Epidermal melanocyte (primary cell): ENCODE measurements around the gene STUM.
"Not testable (repeated sequence)": the region's sequence is repeated elsewhere in the genome, so short reads cannot be mapped to it uniquely, and the experiment has no call there.

ENCODE experiments used
- DNase-seq: peaks from one replicate; pipeline ENCODE4 v3.0.0; 2011; ENCODE audit warnings: low spot score; ENCODE audit not compliant: insufficient read length

The STUM gene

GRCh38 chr1:226603022-226603857 lies 54.7 kb downstream of the STUM start:
- peak; percentile 63 for DNase-seq

DNA sequence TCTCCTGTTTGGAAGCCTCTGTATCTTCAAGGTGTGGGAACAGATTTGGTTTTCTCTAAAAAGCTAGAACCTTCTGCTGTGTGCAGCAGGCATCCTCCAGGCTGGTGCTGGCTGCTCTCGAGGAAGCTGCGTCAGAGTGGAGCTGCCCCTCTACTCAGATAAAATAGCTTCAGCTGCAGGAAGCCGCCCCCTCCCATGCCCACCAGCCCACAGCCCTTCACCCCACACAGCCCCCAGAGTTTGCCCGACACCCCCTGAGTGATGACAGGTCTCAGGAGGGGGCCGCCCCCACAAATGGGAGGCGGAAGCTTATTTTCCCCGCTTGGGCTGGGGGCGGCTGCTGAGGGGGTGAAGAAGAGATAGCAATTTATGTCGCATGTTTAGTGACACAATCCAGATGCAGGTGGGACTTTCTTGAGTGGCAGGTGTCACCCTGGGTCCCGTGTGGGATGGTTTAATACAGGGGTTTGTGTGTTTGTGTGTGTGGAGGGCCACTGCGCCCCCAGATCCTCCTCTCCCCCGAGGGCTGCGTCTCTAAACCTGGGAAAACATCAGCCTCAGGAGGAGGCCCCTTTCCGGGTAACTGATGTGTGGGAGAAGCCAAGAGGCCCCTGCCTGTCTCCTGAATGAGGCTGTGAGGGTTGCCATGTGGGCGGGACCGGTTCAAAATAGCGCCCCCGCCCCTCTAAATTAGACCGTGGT lies 55.4 kb downstream of the STUM start:
- no peak for DNase-seq

GRCh38 chr1:226604560-226605317 lies 56.2 kb downstream of the STUM start:
- DNase-seq = no peak

- DNase-seq = no peak
These were observed 56.9 kb downstream of the STUM start for GRCh38 chr1:226605318-226605950.

DNA sequence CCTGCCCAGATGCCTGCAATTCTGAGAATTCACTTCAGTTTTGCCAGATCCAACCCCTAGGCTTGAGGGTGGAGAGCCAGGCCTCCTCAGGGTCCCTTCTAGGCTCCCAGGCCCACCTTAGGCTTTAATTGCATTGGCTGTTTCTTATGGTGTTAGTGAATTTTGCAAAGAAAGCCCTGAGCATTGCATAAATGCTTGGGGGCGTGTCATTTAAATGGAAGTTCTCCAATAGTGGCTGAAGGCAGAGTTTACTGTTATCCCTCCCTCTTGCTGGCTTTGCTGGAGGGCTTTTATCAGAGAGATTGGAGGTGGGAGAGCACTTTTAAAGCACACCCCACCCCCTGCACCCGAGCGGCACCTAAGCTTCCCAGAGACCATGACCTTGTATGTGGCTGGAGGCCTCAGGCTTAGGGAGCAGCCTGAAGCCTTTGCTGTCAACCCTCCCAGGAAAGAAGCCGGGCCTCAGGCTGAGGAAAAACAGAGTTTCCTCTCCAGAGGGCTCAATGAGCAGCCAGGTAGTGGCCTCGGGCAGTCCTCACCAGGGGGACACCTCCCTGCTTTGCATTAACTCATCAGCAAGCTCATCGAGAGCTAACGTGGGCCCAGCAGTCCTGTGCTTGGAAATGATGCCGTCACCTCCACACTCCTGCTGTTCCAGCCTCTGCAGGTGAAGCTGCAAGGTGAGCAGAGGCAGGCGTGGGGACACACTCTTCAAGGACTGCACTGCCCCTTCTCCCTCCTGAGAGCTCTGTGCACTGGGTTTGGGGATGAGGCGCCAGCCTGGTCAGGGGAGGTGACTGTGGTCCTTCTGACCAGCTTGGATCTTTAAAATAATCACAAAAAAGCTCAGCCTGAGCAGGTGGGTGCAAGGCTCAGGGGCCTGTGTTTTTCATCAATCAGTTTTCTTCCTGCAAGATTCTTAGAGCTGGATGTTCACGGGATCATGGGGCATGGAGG lies 58.0 kb downstream of the STUM start:
- no peak for DNase-seq

GRCh38 chr1:226607268-226607660 lies 58.7 kb downstream of the STUM start:
- DNase-seq = no peak

DNA sequence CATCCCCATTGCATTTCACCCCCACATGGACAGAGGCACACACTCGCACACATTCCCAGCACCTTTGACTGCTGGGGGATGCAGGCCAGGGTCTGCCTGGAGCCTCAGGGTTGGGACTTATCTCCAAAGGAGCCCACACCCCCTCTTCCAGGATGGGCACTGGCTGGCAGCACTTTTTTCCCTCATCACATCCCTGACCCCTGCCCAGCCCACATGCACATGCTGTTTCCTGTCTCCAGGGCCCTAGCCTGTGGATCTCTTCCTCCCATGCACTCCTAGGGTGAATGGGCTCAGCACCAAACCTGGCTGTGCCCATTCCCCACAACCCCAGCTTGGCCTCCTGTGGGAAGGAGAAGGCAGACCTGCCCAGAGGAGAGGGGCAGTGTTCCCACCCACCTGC lies 59.3 kb downstream of the STUM start:
- no peak for DNase-seq

- DNase-seq = peak; percentile 50
These were observed 60.3 kb downstream of the STUM start for GRCh38 chr1:226608699-226609505.

- DNase-seq = peak; percentile 76
These were observed 61.4 kb downstream of the STUM start for GRCh38 chr1:226609836-226610455.

DNA sequence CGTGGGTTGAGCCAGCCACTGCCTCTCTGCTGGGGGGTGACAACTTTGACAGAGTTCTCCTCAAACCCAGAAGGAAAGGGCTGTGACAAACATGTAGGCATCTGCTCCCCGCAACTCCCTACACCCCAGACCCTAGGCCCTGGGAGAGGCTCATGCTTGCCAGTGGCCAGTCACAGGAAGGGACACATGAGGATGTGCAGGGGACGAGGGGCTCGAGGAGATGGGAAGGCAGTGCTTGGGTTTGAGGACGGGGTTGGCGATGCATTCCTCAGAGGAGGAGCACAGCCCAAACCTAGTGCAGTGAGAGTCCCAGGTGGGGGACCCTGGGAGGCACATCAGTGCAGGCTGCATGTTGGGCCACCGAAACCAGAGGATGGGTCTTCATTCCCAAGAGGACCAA lies 62.1 kb downstream of the STUM start:
- no peak for DNase-seq

DNA sequence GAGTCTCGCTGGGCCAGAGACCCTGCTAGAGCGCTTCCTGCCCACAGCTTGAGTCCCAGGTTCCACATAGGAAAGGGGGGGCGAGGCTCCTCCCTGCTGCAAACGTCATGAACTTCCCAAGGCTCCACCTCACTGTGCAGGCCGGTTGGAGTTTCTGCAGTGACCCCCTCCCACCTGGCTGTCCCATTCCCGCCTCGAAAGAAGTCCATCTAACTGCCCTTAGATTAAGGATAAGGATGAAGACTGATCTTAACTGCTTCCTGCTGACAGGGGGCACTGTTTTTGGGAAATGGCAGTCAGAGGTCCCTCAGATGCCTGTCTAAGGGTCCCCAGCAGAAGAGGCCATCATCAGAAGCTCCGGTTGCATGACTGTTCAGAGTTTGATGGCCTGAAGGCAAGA lies 62.7 kb downstream of the STUM start:
- no peak for DNase-seq

GRCh38 chr1:226611980-226612379 lies 63.4 kb downstream of the STUM start:
- not testable (repeated sequence) for DNase-seq

DNA sequence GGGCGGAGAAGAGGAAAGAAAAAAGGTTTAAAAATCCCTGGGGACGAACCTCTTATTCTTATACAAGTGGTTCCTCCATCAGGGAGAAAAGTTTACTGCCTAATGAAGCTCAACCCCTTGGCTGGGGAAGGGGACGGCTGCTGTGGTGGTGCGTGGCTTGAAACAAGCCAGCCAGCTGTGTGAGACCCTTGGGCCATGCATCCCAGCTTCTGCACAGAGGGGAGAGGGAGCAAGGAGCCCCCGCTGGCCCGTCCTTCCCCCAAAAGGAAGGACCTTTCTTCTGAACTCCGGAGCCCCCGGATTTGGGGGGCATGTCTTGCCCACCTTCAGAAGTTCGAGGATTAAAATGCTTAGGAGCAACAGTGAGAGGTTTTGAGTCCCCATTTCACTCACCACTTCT lies 67.3 kb downstream of the STUM start:
- no peak for DNase-seq

DNA sequence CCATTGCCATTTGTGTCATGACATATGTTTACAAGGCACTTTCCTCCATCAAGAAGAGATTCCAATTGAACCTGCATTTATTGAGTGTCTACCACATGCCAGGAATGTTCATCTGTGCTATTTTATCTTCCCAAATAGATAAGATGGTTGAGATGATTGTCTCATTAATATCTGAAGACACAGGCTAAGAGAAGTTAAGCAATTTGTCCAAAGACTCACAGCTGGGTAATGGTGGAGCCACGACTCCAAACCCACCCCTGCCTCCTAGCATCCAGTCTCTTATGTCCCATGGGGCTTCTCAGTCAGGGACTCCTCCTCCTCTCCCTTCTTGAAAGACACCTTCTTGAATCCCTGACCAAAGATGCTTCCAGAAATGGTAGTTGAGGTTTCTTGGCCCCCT lies 68.1 kb downstream of the STUM start:
- no peak for DNase-seq

- no peak for DNase-seq
These were observed 68.5 kb downstream of the STUM start for GRCh38 chr1:226617109-226617508.

GRCh38 chr1:226617719-226618118 lies 69.2 kb downstream of the STUM start:
- DNase-seq = not testable (repeated sequence)

GRCh38 chr1:226618380-226618779 lies 69.8 kb downstream of the STUM start:
- no peak for DNase-seq

DNA sequence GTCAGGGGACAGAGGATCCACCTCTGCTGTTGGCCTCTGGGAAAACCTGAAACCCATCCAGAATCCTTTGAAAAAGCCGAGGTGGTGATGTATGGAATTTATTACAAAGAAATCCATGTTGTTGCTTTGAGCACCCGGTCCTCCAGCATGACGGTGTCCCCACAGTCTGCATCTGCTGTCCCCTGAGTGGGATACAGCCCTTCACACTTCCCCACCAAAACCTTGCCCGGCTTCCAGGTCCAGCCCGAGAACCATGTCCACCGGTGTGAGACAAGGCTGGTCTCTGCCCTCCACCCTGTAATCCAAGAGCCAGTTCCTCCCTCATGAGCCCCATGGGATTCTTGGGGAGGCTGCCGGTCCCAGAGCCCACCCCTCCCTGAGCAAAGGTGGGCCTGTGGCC lies 70.5 kb downstream of the STUM start:
- no peak for DNase-seq

- DNase-seq = no peak
These were observed 73.4 kb downstream of the STUM start for GRCh38 chr1:226622012-226622411.
